G401.6 (cell line): ENCODE data around the gene HCN2.

ENCODE experiments used
- FAIRE-seq: peaks from 2 replicates; lab custom pipeline; 2012; peaks lifted over from hg19 to GRCh38; lab: Jason Lieb, UNC

HCN2 gene

DNA sequence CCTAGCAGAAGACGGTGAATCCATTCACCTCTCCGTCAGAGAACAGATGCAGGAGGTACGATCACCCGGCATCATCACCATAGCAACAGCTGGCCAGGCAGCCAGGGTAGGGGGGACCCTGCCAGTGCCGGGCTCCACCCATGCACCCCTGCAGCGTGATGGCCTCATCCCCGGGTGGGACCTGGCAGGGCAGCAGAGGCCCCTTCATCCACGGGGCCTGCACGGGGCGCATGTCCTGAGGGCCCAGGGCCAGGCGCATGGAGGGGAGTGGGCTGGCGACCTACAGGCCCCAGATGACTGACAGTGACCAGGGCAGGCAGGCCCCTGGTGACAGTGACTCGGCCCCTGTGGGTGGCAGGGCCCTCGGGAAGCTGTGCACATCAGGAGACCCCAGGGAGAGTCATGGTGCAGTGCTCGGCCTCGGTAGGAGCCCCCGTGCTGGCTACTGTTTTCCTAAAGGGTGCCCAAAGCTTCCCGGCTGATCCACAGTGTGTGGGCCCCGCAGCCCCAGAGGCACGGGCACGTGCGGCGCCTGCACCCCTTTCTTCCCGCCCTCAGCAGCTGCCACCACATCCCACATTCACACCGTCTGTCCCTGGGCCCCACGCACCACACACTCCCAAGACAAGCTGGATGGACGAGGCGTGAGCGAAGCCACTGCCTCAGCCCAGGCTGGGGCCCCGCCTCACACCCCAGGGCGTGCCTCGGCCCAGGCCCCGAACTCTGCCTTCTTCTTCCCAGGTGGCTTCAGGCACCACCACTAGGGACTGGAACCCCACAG, 68.6 kb downstream of the HCN2 start:
- FAIRE-seq = no peak

DNA sequence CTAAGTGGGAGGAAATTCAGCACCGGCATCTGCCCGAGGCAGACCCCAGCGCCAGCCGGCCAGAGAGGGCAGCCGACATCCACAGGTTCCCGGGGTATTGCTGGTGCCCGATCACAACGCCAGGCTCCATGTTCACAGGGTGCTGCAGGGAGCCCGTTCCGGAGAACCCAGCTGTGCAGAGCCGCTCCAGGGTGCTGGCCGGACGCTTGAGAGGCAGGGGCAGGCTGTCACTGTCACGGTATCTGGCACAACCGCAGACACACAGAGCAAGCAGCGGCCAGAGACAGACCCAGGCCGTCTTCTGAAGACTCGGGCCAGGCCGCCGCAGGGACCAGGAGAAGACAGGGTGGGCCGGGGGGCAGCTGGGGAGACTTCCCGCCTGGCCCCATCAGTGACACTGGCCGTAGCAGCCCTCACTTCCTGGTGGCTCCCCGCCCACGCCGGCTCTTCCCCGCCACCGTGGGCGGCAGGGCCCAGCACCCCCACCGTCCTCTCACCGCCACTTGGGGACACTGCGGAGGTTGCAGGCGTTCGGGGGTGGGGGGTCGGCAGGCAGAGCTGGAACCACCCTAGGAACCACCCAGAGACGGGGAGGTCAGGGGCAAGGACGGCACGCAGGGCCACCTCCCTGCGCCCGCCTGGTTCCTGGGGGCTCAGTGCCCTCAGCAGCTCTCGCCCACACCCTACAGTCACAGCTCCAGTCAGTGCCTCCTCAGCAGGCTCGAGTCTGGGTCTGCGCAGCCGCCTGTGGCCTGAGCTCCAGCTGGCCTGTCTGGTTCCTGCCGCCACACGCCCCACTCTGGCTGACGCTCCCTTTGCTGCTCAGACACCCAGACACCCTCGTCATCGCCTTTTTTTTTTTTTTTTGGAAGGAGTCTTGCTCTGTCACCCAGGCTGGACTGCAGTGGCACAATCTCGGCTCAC, 69.5 kb downstream of the HCN2 start:
- FAIRE-seq = no peak

DNA sequence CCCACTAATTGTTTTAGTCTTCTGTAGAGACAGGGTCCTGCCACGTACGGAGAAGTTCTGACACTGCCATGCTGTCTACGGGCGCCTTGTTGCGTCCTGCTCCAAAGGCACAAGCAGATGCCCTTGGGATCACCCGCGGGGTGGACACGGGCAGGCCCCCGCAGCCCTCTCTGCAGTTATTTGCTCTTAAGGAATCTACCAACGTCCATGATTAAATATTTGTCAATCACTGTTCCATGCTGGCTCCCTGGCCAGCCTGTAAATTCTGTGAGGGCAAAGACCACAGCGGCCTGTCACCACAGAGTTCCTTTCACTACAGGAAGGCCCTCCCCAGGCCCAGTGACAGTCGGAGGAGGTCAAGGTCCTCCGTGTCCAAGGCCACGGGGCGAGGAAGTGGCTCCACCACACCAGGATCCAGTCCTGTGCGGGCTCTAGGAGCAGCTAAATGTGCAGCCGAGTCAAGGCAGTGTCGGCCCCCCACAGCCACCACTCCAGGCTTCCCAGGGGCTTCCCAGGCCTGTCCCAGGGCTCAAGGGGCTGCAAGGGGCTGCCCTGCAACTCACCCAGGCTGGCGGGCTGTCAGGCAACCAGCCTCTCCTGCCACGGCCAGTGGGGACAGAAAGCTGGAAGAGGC, 71.2 kb downstream of the HCN2 start:
- FAIRE-seq = no peak

DNA sequence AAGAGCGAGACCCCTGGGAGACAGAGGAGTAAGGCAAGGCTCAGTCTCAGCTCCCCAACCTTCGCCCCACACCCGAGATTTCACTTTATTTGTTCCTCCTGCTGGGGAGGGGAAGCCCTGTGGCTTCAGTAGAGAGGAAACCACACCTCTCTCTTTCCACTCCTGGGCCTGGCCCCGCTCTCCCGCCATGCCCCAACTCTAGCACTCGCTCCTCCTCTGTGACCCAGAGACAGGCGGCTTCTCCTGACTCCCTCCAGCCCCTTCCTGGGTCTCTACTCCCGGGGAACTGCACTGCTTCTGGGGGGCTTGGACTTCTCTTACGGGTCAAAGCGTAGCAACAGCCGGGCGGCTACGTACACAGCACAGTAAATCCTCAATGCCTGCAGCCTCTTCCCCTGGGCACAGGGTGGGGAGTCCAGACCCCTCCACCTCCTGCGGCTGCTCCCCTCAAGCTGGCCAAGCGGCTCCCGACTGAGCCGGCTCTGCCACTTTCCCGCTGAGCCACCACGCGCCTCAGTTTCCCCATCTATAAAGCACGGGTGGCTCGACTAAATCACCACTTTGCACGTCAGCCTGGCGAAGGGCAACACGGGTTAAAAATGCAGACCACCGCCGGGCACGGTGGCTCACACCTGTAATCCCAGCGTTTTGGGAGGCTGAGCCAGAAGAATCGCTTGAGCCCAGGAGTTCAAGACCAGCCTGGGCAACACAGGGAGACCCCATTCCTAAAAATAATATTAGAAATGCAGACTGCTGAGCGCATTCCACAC, 71.9 kb downstream of the HCN2 start:
- FAIRE-seq = no peak

DNA sequence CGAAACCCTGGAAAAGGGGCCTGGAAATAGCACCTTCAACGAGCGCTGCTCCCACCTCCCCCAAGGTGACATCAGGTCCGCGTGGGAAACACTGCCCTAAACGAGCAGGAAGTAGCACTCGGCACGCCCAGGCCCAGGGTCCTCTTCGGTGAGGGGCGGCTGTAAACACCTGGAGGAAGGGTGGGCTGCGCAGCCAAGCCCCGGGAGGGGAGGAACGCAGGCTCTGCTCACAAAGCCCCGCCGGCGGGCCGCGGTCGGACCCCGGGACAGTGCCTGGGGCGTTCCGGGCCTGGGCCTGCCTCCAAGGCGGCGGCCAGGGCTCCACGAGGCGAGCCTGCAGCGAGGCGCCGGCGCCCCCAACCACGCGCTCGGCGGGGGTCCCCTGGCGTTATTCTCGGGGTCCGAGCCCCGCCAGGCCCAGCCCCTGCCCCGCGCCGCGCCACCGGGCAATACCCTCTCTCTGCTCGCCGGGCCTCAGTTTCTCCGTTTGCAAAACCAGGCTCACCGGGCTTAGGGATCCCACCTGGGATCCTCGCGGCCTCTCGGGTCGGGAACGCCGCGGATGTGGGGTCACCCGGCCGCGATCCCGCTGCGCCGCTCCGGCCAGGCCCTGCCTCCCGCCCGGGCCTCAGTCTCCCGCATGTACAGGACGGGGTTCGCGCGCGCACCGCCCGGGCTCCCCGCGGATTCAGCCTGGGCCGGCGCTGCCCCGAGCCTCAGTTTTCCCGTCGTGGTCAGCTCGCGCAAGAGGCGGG, 72.7 kb downstream of the HCN2 start:
- no peak for FAIRE-seq

DNA sequence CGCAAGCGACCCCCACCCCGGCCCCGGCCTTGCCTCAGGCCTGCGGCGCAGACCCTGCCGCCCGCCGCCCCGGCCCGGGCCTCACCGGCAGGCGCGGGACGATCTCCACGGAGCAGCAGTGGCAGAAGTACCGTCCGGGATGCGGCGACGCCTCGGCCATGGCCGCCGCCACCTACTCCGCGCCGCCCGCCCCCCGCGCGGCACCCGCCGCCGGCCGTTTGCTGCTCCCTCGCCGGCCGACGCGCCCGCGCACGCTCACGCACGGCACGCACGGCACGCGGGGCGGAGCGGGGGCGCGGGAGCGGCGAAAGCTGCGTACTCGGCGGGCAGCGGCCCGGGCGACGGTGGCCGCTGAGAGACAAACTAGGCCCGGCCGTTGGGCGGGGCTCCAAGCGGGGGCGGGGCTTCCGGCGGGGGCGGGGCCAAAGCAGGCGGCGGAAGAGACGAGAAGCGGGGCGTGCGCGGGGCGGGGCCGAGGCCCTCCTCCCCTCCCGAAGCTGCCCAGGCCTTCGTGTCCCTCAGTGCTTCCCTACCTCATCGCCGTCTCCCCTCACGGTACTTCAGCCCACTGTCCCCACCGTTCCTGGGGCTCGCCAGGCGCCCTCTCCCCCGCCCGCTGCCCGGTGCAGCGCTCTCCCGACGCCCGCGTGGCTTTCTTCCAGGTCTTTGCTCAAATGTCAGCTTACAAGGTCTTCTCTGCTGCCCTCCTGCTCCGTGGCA, 73.4 kb downstream of the HCN2 start, which contains the start of gene RNF126:
RNF126 (minus strand) TSS at position 253 of the 720 bp plus-strand sequence; CDS start at position 160, 93 bp downstream.
- FAIRE-seq = no peak

DNA sequence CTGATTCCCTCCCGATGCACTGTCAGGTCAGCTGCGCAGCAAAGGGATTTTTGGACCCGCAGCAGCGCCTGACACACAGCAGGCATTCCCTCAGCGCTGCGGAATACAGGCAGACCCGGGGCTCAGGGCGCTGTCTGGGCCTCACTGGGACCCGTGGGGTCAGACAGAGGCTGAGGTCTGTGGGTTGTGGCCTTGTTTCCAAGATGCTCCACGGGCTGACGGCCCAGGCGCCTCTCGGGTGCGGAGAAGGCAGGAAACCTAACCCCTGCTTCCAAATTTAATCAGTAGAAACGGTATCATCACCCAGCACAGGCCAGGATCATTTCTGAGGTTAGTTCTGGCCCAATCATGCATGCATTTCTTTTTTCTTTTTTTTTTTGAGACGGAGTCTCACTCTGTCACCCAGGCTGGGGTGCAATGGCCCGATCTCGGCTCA, 74.0 kb downstream of the HCN2 start:
- FAIRE-seq = no peak

DNA sequence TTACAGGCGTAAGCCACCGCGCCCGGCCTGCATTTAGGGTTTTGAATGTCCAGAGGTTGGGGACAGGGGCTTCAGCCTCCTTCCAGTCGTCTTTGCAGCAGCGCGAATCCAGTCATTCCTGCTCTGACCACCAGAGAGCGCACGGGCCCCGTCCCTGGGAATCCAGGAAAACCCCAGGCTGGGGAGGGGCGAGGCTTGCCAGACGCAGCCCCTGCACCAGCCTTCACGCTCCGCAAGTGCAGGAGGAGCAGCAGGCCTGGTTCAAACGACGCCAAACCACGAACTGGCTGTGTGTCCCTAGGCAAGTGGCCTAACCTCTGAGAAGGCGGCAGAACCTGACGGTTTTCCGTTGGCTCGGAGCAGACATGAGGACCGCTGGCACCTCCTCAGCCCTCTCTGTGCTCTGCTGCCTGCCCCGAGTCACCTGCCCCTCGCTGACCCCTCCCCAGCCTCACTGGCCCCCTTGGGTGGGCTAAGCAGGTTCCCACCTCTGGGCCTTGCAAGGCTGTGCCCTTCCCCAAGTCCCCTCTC, 75.3 kb downstream of the HCN2 start:
- peak; percentile 36 for FAIRE-seq
